HepG2 (cell line): ENCODE data around the gene CCDC33. TPM values are rescaled to one million over a fixed set of nuclear protein-coding genes. Genes with fewer than 3 reads are reported as not detected.

ENCODE experiments used
- ATAC-seq: fragments of 200-7000 bp; cut with Tn5 transposase; 3 replicates; pipeline ENCODE4 v1.9.1; 2020; ENCODE audit warnings: mild to moderate bottlenecking, moderate library complexity
- BruUV-seq: library from RNA; stranded (reverse); fragments of 400-500 nt; replicated peaks from 2 replicates; lab custom pipeline; 2021; lab: Mats Ljungman, UMichigan
- CTCF ChIA-PET: fragments of 300-600 bp; formaldehyde crosslinking; extraction: SDS; loops from one replicate; lab custom pipeline; 2021; ENCODE audit warnings: low total read pairs, inconsistent platforms, low intra/inter-chr PET ratio; lab: Yijun Ruan, JAX
- POLR2A ChIA-PET: fragments of 350-600 bp; sonication (Branson Sonifier 250); formaldehyde crosslinking; loops from one replicate; lab custom pipeline; 2020; ENCODE audit warnings: antibody characterized with exemption, inconsistent platforms; lab: Yijun Ruan, JAX
- DNase-seq: peaks from one replicate; pipeline ENCODE4 v3.0.0-alpha.2; 2015; ENCODE audit warnings: low spot score
- FAIRE-seq: peaks from 3 replicates; lab custom pipeline; 2011; peaks lifted over from hg19 to GRCh38; lab: Jason Lieb, UNC
- H2AFZ ChIP-seq: one replicate; pipeline ENCODE4 v1.6.1; 2011; ENCODE audit warnings: low read length, inconsistent platforms
- H3K27ac ChIP-seq: fragments of 300-600 bp; 3 replicates; pipeline ENCODE4 v1.8.0; 2011; ENCODE audit warnings: mixed run types, mild to moderate bottlenecking, mixed read lengths, low read length, inconsistent platforms; ENCODE audit not compliant: insufficient read depth; ENCODE audit errors: extremely low read length
- H3K27me3 ChIP-seq, 2 experiments: fragments of 200-600 bp in 1 of 2; 2 replicates in 1 of 2; 3 replicates in 1 of 2; pipeline versions ENCODE4 v1.6.0 to v1.8.0; 2011; ENCODE audit warnings: low read length in 2 of 2, mild to moderate bottlenecking in 2 of 2, moderate library complexity in 2 of 2, inconsistent platforms in 1 of 2; ENCODE audit not compliant: insufficient read depth in 2 of 2, control insufficient read depth in 1 of 2
- H3K36me3 ChIP-seq, 2 experiments: fragments of 200-600 bp in 1 of 2; replicated peaks in 1 of 2; 2 replicates in 1 of 2; 3 replicates in 1 of 2; pipeline versions ENCODE4 v1.5.1 to v1.8.0; 2011; ENCODE audit warnings: low read length in 2 of 2, inconsistent platforms in 1 of 2; ENCODE audit not compliant: insufficient read depth in 2 of 2, control insufficient read depth in 1 of 2
- H3K4me1 ChIP-seq: 2 replicates; pipeline ENCODE4 v1.5.1; 2012; ENCODE audit warnings: low read length, inconsistent platforms; ENCODE audit not compliant: insufficient read depth
- H3K4me2 ChIP-seq: 2 replicates; pipeline ENCODE4 v1.6.0; 2011; ENCODE audit warnings: low read depth, low read length, inconsistent platforms
- H3K4me3 ChIP-seq, 3 experiments: fragments of 200-600 bp in 1 of 3; sonication (generic), shearing (Covaris generic) in 1 of 3; replicated peaks in 1 of 3; 2 replicates each; pipeline ENCODE4 v1.5.1; 2011 to 2016; ENCODE audit warnings: low read length in 3 of 3, inconsistent platforms in 2 of 3, low read depth in 2 of 3, mild to moderate bottlenecking in 2 of 3, control low read depth in 1 of 3, mixed read lengths in 1 of 3; ENCODE audit not compliant: insufficient read depth in 1 of 3
- H3K79me2 ChIP-seq: one replicate; pipeline ENCODE4 v1.6.1; 2011; ENCODE audit warnings: low read length, inconsistent platforms; ENCODE audit not compliant: insufficient read depth
- H3K9ac ChIP-seq: 2 replicates; pipeline ENCODE4 v1.6.0; 2011; ENCODE audit warnings: mild to moderate bottlenecking, low read depth, low read length, inconsistent platforms; ENCODE audit not compliant: insufficient read depth
- H3K9me3 ChIP-seq: 2 replicates; pipeline ENCODE4 v1.5.1; 2012; ENCODE audit warnings: mild to moderate bottlenecking, low read length
- H4K20me1 ChIP-seq: 2 replicates; pipeline ENCODE4 v1.6.0; 2011; ENCODE audit warnings: inconsistent platforms, mild to moderate bottlenecking, low read length, moderate library complexity; ENCODE audit not compliant: insufficient read depth
- BRF2 ChIP-seq: sonication (generic); formaldehyde crosslinking; IDR thresholded peaks from 2 replicates; pipeline ENCODE4 v1.8.1; 2022; ENCODE audit warnings: mild to moderate bottlenecking, missing genetic modification reagents
- DR1 ChIP-seq: sonication (generic); formaldehyde crosslinking; IDR thresholded peaks from 2 replicates; pipeline ENCODE4 v1.8.0; 2021; ENCODE audit warnings: mild to moderate bottlenecking, missing genetic modification reagents, inconsistent platforms
- ERF ChIP-seq: IDR thresholded peaks from 2 replicates; pipeline ENCODE4 v1.6.1; 2018; ENCODE audit warnings: missing biosample characterization, missing genetic modification reagents
- ETS1 ChIP-seq: sonication (generic); formaldehyde crosslinking; IDR thresholded peaks from 2 replicates; pipeline ENCODE4 v1.4.0; 2020; ENCODE audit warnings: missing genetic modification reagents
- FOXK1 ChIP-seq: sonication (generic); formaldehyde crosslinking; IDR thresholded peaks from 2 replicates; pipeline ENCODE4 v1.4.0; 2020; ENCODE audit warnings: low read depth, missing genetic modification reagents, borderline replicate concordance
- GABPB1 ChIP-seq: IDR thresholded peaks from 2 replicates; pipeline ENCODE4 v1.6.1; 2016; ENCODE audit warnings: mild to moderate bottlenecking, missing genetic modification reagents, moderate library complexity, missing compliant biosample characterization
- GMEB2 ChIP-seq: IDR thresholded peaks from 2 replicates; pipeline ENCODE4 v1.6.1; 2016; ENCODE audit warnings: missing biosample characterization, missing genetic modification reagents, low read depth
- HHEX ChIP-seq: IDR thresholded peaks from 2 replicates; pipeline ENCODE4 v1.6.1; 2016; ENCODE audit warnings: control low read depth
- HNRNPH1 ChIP-seq: fragments of 200-400 bp; formaldehyde crosslinking; optimal IDR thresholded peaks from 2 replicates; pipeline ENCODE3; 2017; ENCODE audit warnings: mild to moderate bottlenecking, low read depth, low read length
- JARID2 ChIP-seq: sonication (generic); formaldehyde crosslinking; IDR thresholded peaks from 2 replicates; pipeline ENCODE4 v1.8.1; 2023; ENCODE audit warnings: missing genetic modification reagents, inconsistent platforms; ENCODE audit not compliant: insufficient replicate concordance
- MXD3 ChIP-seq: IDR thresholded peaks from 2 replicates; pipeline ENCODE4 v1.6.1; 2016; ENCODE audit warnings: mild to moderate bottlenecking, missing biosample characterization, missing genetic modification reagents
- MXI1 ChIP-seq: IDR thresholded peaks from 3 replicates; pipeline ENCODE4 v1.6.1; 2012; ENCODE audit warnings: low read depth, low read length, inconsistent platforms, borderline replicate concordance
- NFYC ChIP-seq: IDR thresholded peaks from 2 replicates; pipeline ENCODE4 v1.6.1; 2016; ENCODE audit warnings: missing genetic modification reagents, missing compliant biosample characterization
- RXRA ChIP-seq: sonication (generic); formaldehyde crosslinking; IDR thresholded peaks from 2 replicates; pipeline ENCODE4 v1.5.1; 2020; ENCODE audit warnings: missing genetic modification reagents
- YEATS4 ChIP-seq: sonication (generic); formaldehyde crosslinking; IDR thresholded peaks from 2 replicates; pipeline ENCODE4 v1.4.0; 2020; ENCODE audit warnings: missing genetic modification reagents, borderline replicate concordance
- ZFAT ChIP-seq: sonication (generic); formaldehyde crosslinking; conservative IDR thresholded peaks from 2 replicates; pipeline ENCODE4 v1.8.1; 2023; ENCODE audit warnings: missing genetic modification reagents, inconsistent platforms
- ZNF253 ChIP-seq: sonication (generic); formaldehyde crosslinking; IDR thresholded peaks from 2 replicates; pipeline ENCODE4 v1.8.0; 2022; ENCODE audit warnings: mild to moderate bottlenecking, missing genetic modification reagents, borderline replicate concordance
- ZNF547 ChIP-seq: sonication (generic); formaldehyde crosslinking; IDR thresholded peaks from 2 replicates; pipeline ENCODE4 v1.5.1; 2020; ENCODE audit warnings: mild to moderate bottlenecking, missing genetic modification reagents
- ZNF615 ChIP-seq: sonication (generic); formaldehyde crosslinking; IDR thresholded peaks from 2 replicates; pipeline ENCODE4 v1.5.0; 2020; ENCODE audit warnings: mild to moderate bottlenecking, missing genetic modification reagents, borderline replicate concordance
- ZNF766 ChIP-seq: sonication (generic); formaldehyde crosslinking; IDR thresholded peaks from 2 replicates; pipeline ENCODE4 v1.5.0; 2020; ENCODE audit warnings: missing genetic modification reagents, borderline replicate concordance
- ZNF879 ChIP-seq: sonication (generic); formaldehyde crosslinking; IDR thresholded peaks from 2 replicates; pipeline ENCODE4 v1.8.1; 2023; ENCODE audit warnings: missing genetic modification reagents
- WGBS: methylation state at CpG from one replicate; pipeline ENCODE4 v1.1.6; 2017; ENCODE audit warnings: low lambda C conversion rate; 5-methylcytosine and 5-hydroxymethylcytosine counted together
- in situ Hi-C: cut with HindIII; loops from 2 replicates; pipeline ENCODE4 v1.10.0; 2017; ENCODE audit warnings: low pct_unique_long_range_greater_than_20kb; ENCODE audit not compliant: extremely low pct_ligation_motif_present
- intact Hi-C: fragments of 100-400 bp; cut with micrococcal nuclease; formaldehyde crosslinking; loops from one replicate; pipeline ENCODE4 v1.10.0; 2022; ENCODE audit not compliant: unreplicated experiment
- polyA plus RNA-seq, 8 experiments: library from polyadenylated mRNA; depleted of rRNA in 3 of 8; stranded (reverse) in 7 of 8; unstranded in 1 of 8; fragments of >200 nt; fragmentation: Illumina TruSeq in 4 of 8; extraction: Trizol in 4 of 8; gene quantifications; 2 replicates each; pipeline versions ENCODE4 v1.2.1 to v1.2.3, GENCODE V29; 2011 to 2016; ENCODE audit warnings: low read depth in 4 of 8, missing spikeins in 1 of 8, mixed read lengths in 1 of 8; ENCODE audit not compliant: insufficient read depth in 1 of 8
- total RNA-seq, 5 experiments: library from RNA; depleted of rRNA; stranded (reverse); fragments of >200 nt; fragmentation: Illumina TruSeq; extraction: Trizol; gene quantifications; 2 replicates each; pipeline ENCODE4 v1.2.3, GENCODE V29; 2016; ENCODE audit warnings: low read depth in 1 of 5

Gene CCDC33
- total and polyA plus RNA-seq, 2 of the 13 experiments (the other 11 are each of a cell fraction or from before 2014, with no cell fraction given), result 0.30 TPM; not detected in 1

- TF ChIP-seq FOXK1 (CRISPR knock-in tag), result no peak
These were observed 31.9 kb downstream of the CCDC33 start (continued) for GRCh38 chr15:74268020-74268419.

- WGBS, result 20% methylated on average over 2 of the region's 8 CpGs
- no peak overlapping the region for H3K4me3 ChIP-seq
- intact Hi-C loops, result no loop called here
- no peak for TF ChIP-seq ERF
- TF ChIP-seq ZNF547 (CRISPR knock-in tag), result no peak
- TF ChIP-seq ZNF253 (CRISPR knock-in tag), result no peak
- no peak for TF ChIP-seq HHEX
- no peak for TF ChIP-seq ZNF766 (CRISPR knock-in tag)
- TF ChIP-seq ZNF879 (CRISPR knock-in tag), result no peak
- TF ChIP-seq YEATS4 (CRISPR knock-in tag), result no peak
- TF ChIP-seq RXRA (CRISPR knock-in tag), result no peak
- no peak for TF ChIP-seq NFYC
- TF ChIP-seq MXD3, result no peak
- TF ChIP-seq BRF2 (CRISPR knock-in tag), result no peak
- TF ChIP-seq JARID2 (CRISPR knock-in tag), result no peak
- TF ChIP-seq GMEB2 (CRISPR knock-in tag), result no peak
- no peak for TF ChIP-seq DR1
- no peak for TF ChIP-seq HNRNPH1
- no peak for TF ChIP-seq MXI1
- TF ChIP-seq ZNF615 (CRISPR knock-in tag), result no peak
- TF ChIP-seq ZFAT, result no peak
- TF ChIP-seq GABPB1, result no peak
- no peak for TF ChIP-seq ETS1 (CRISPR knock-in tag)
- TF ChIP-seq, all 625 proteins: peak for 0
- ChIA-PET POLR2A (no interaction called here), CTCF (no interaction called here)
- Histone ChIP-seq H2AFZ (no peak overlapping the region), H3K36me3 (no peaks in the 10 kb centered on the region), H3K9me3 (no peaks in the 10 kb centered on the region), H3K27ac (no peak overlapping the region), H3K9ac (no peak overlapping the region), H3K4me1 (no peaks in the 10 kb centered on the region), H3K27me3 (peaks cover 4 to 21% of the 10 kb centered on the region in 2 experiments; a peak in 3 of 5 replicates), H4K20me1 (peaks cover 2% of the 10 kb centered on the region; the same call in 1 of the 2 replicates), H3K4me2 (no peak overlapping the region), H3K79me2 (no peaks in the 10 kb centered on the region)
- ATAC-seq (no peak), DNase-seq (no peak), FAIRE-seq (no peak)
- in situ Hi-C loops, result no loop called here
- BruUV-seq, result no TSS peak
These were observed 33.4 kb downstream of the CCDC33 start for GRCh38 chr15:74269362-74270035.
